GM19395 (cell line): Measurements from ENCODE around the gene ACTR3C.
A peak's percentile ranks its signal among the peaks of the same experiment; 100 is the strongest.
"Not testable (repeated sequence)": the region's sequence is repeated elsewhere in the genome, so short reads cannot be mapped to it uniquely, and the experiment has no call there.

ENCODE experiments used
- ATAC-seq: cut with Tn5 transposase; IDR thresholded peaks from one replicate; pipeline ENCODE4 v1.9.1; 2021; ENCODE audit warnings: mild to moderate bottlenecking, moderate library complexity; ENCODE audit not compliant: unreplicated experiment

ACTR3C gene

GRCh38 chr7:150285849-150286754 is 37.2 kb downstream of the ACTR3C start:
- ATAC-seq: peak; percentile 88

GRCh38 chr7:150283608-150284007 is 39.7 kb downstream of the ACTR3C start:
- ATAC-seq: not testable (repeated sequence)

GRCh38 chr7:150283111-150283510 is 40.2 kb downstream of the ACTR3C start:
- not testable (repeated sequence) for ATAC-seq

- not testable (repeated sequence) for ATAC-seq
These were observed 41.5 kb downstream of the ACTR3C start for GRCh38 chr7:150281681-150282403.

- ATAC-seq: not testable (repeated sequence)
These were observed 45.0 kb downstream of the ACTR3C start for GRCh38 chr7:150278383-150278782.

GRCh38 chr7:150276132-150276695 is 47.1 kb downstream of the ACTR3C start:
- peak; percentile 58 for ATAC-seq

- ATAC-seq: not testable (repeated sequence)
These were observed 51.4 kb downstream of the ACTR3C start for GRCh38 chr7:150271898-150272297.

GRCh38 chr7:150270101-150270824 is 53.1 kb downstream of the ACTR3C start:
- not testable (repeated sequence) for ATAC-seq

GRCh38 chr7:150268798-150269197 is 54.5 kb downstream of the ACTR3C start:
- ATAC-seq: not testable (repeated sequence)

GRCh38 chr7:150268287-150268686 is 55.1 kb downstream of the ACTR3C start:
- not testable (repeated sequence) for ATAC-seq

- not testable (repeated sequence) for ATAC-seq
These were observed 56.2 kb downstream of the ACTR3C start for GRCh38 chr7:150266953-150267665.

GRCh38 chr7:150262656-150263055 is 60.7 kb downstream of the ACTR3C start:
- not testable (repeated sequence) for ATAC-seq

GRCh38 chr7:150247745-150248144 is 75.6 kb downstream of the ACTR3C start:
- ATAC-seq: not testable (repeated sequence)

GRCh38 chr7:150245208-150245607 is 78.1 kb downstream of the ACTR3C start:
- not testable (repeated sequence) for ATAC-seq

- not testable (repeated sequence) for ATAC-seq
These were observed 80.4 kb downstream of the ACTR3C start for GRCh38 chr7:150242935-150243334.

GRCh38 chr7:150225444-150225843 is 97.9 kb downstream of the ACTR3C start:
- ATAC-seq: not testable (repeated sequence)

GRCh38 chr7:150222083-150222972 is 101.0 kb downstream of the ACTR3C start:
- not testable (repeated sequence) for ATAC-seq

- not testable (repeated sequence) for ATAC-seq
These were observed 102.6 kb downstream of the ACTR3C start for GRCh38 chr7:150220673-150221181.
